Muscle layer of duodenum (tissue), 2 donors: ENCODE data around the gene PER3.

Source experiments
- H3K27ac ChIP-seq: one replicate; pipeline ENCODE4 v1.7.0; 2013; ENCODE audit warnings: mild to moderate bottlenecking, low read length
- H3K27me3 ChIP-seq: one replicate; pipeline ENCODE4 v1.7.0; 2013; ENCODE audit warnings: low read depth, mild to moderate bottlenecking, control low read depth, low read length
- H3K36me3 ChIP-seq, 2 donors: one replicate each; pipeline ENCODE4 v1.7.0; 2013; ENCODE audit warnings: low read length in 2 of 2, control low read depth in 1 of 2, mild to moderate bottlenecking in 1 of 2; ENCODE audit not compliant: insufficient read depth in 2 of 2, control insufficient read depth in 1 of 2
- H3K4me1 ChIP-seq, 2 donors: one replicate each; pipeline ENCODE4 v1.7.0; 2013; ENCODE audit warnings: low read length in 2 of 2, mild to moderate bottlenecking in 2 of 2, control low read depth in 1 of 2, moderate library complexity in 1 of 2; ENCODE audit not compliant: insufficient read depth in 2 of 2, control insufficient read depth in 1 of 2
- H3K4me3 ChIP-seq, 2 donors: one replicate each; pipeline ENCODE4 v1.7.0; 2013; ENCODE audit warnings: low read length in 2 of 2, low read depth in 1 of 2, mild to moderate bottlenecking in 1 of 2
- H3K9me3 ChIP-seq, 2 donors: one replicate each; pipeline ENCODE4 v1.7.0; 2013; ENCODE audit warnings: low read length in 2 of 2, control low read depth in 1 of 2, mild to moderate bottlenecking in 1 of 2; ENCODE audit not compliant: control insufficient read depth in 1 of 2
- donor health status: healthy.

PER3 gene

GRCh38 chr1:7838714-7839113, 54.6 kb downstream of the PER3 start:
- Histone ChIP-seq H3K27ac (no peak overlapping the region), H3K4me3 (no peak overlapping the region), H3K36me3 (peaks cover 52 to 80% of the 10 kb centered on the region in 2 donors), H3K9me3 (peaks cover 7 to 17% of the 10 kb centered on the region in 2 donors), H3K4me1 (no peaks in the 10 kb centered on the region), H3K27me3 (no peaks in the 10 kb centered on the region)

GRCh38 chr1:7839526-7839925, 55.4 kb downstream of the PER3 start:
- no peak overlapping the region for H3K4me3 ChIP-seq
- peaks cover 47 to 88% of the 10 kb centered on the region in 2 donors for H3K36me3 ChIP-seq
- H3K27me3 ChIP-seq, result no peaks in the 10 kb centered on the region
- no peaks in the 10 kb centered on the region for H3K4me1 ChIP-seq
- H3K9me3 ChIP-seq, result peaks cover 7 to 17% of the 10 kb centered on the region in 2 donors
- H3K27ac ChIP-seq, result no peak overlapping the region

- Histone ChIP-seq H3K36me3 (peaks cover 27 to 69% of the 10 kb centered on the region in 2 donors), H3K27me3 (no peaks in the 10 kb centered on the region), H3K27ac (no peak overlapping the region), H3K4me3 (no peak overlapping the region), H3K4me1 (peaks cover 0 to 6% of the 10 kb centered on the region in 2 donors), H3K9me3 (peaks cover 7 to 17% of the 10 kb centered on the region in 2 donors)
Observed at GRCh38 chr1:7842517-7842916, 58.4 kb downstream of the PER3 start.

- no peak overlapping the region for H3K27ac ChIP-seq
- no peak overlapping the region for H3K4me3 ChIP-seq
- H3K4me1 ChIP-seq, result peaks cover 0 to 9% of the 10 kb centered on the region in 2 donors
- H3K9me3 ChIP-seq, result no peaks in the 10 kb centered on the region
- peaks cover 9 to 38% of the 10 kb centered on the region in 2 donors for H3K36me3 ChIP-seq
- no peaks in the 10 kb centered on the region for H3K27me3 ChIP-seq
Observed at GRCh38 chr1:7845761-7846160, 61.7 kb downstream of the PER3 start.

- Histone ChIP-seq H3K36me3 (peaks cover 9 to 34% of the 10 kb centered on the region in 2 donors), H3K4me3 (no peak overlapping the region), H3K27ac (no peak overlapping the region), H3K4me1 (peaks cover 0 to 9% of the 10 kb centered on the region in 2 donors), H3K27me3 (no peaks in the 10 kb centered on the region), H3K9me3 (no peaks in the 10 kb centered on the region)
Observed at GRCh38 chr1:7846656-7847055, 62.6 kb downstream of the PER3 start.

- peaks cover 7 to 28% of the 10 kb centered on the region in 2 donors for H3K36me3 ChIP-seq
- H3K27ac ChIP-seq, result no peak overlapping the region
- no peaks in the 10 kb centered on the region for H3K9me3 ChIP-seq
- peaks cover 0 to 9% of the 10 kb centered on the region in 2 donors for H3K4me1 ChIP-seq
- no peaks in the 10 kb centered on the region for H3K27me3 ChIP-seq
- no peak overlapping the region for H3K4me3 ChIP-seq
Observed at GRCh38 chr1:7847599-7847998, 63.5 kb downstream of the PER3 start.

GRCh38 chr1:7850786-7851185, 66.7 kb downstream of the PER3 start:
- Histone ChIP-seq H3K27me3 (no peaks in the 10 kb centered on the region), H3K4me1 (peaks cover 0 to 9% of the 10 kb centered on the region in 2 donors), H3K4me3 (no peak overlapping the region), H3K9me3 (no peaks in the 10 kb centered on the region), H3K36me3 (no peaks in the 10 kb centered on the region), H3K27ac (no peak overlapping the region)

- Histone ChIP-seq H3K9me3 (no peaks in the 10 kb centered on the region), H3K27me3 (no peaks in the 10 kb centered on the region), H3K4me3 (no peak within 1 kb of the TSS), H3K4me1 (no peaks in the 10 kb centered on the region), H3K36me3 (no peaks in the 10 kb centered on the region), H3K27ac (no peak within 1 kb of the TSS)
Observed at GRCh38 chr1:7852804-7853683, 69.0 kb downstream of the PER3 start, which contains the start of gene UTS2. Gene UTS2, minus strand, starts transcription at chr1:7853065. Its CDS starts 62 bp downstream, at chr1:7853003.

GRCh38 chr1:7853684-7854026, 69.6 kb downstream of the PER3 start:
- H3K27me3 ChIP-seq, result no peaks in the 10 kb centered on the region
- H3K4me1 ChIP-seq, result no peaks in the 10 kb centered on the region
- H3K9me3 ChIP-seq, result no peaks in the 10 kb centered on the region
- no peak overlapping the region for H3K27ac ChIP-seq
- no peaks in the 10 kb centered on the region for H3K36me3 ChIP-seq
- no peak overlapping the region for H3K4me3 ChIP-seq

GRCh38 chr1:7856345-7856744, 72.3 kb downstream of the PER3 start:
- Histone ChIP-seq H3K36me3 (no peaks in the 10 kb centered on the region), H3K9me3 (no peaks in the 10 kb centered on the region), H3K4me1 (no peaks in the 10 kb centered on the region), H3K27ac (no peak overlapping the region), H3K27me3 (no peaks in the 10 kb centered on the region), H3K4me3 (no peak overlapping the region)

GRCh38 chr1:7857000-7857399, 72.9 kb downstream of the PER3 start:
- no peaks in the 10 kb centered on the region for H3K27me3 ChIP-seq

GRCh38 chr1:7857985-7858384, 73.9 kb downstream of the PER3 start:
- H3K36me3 ChIP-seq, result no peaks in the 10 kb centered on the region
- H3K27me3 ChIP-seq, result no peaks in the 10 kb centered on the region
- no peaks in the 10 kb centered on the region for H3K4me1 ChIP-seq

More at GRCh38 chr1:7857000-7857399, 72.9 kb downstream of the PER3 start:
- Histone ChIP-seq H3K27ac (no peak overlapping the region), H3K4me1 (no peaks in the 10 kb centered on the region), H3K9me3 (no peaks in the 10 kb centered on the region), H3K4me3 (no peak overlapping the region), H3K36me3 (no peaks in the 10 kb centered on the region)

More at GRCh38 chr1:7857985-7858384, 73.9 kb downstream of the PER3 start:
- Histone ChIP-seq H3K9me3 (no peaks in the 10 kb centered on the region), H3K4me3 (no peak overlapping the region), H3K27ac (no peak overlapping the region)
